ENCODE measurements around the gene DCLK1. TPM values are rescaled to one million over a fixed set of nuclear protein-coding genes. Genes with fewer than 3 reads are reported as not detected.

DCLK1 gene
- total and polyA plus RNA-seq, 7 donors, result 1.2 to 64.8 (median 10.2) TPM

- Histone ChIP-seq H3K9me3 (no peaks in the 10 kb centered on the region), H3K36me3 (no peaks in the 10 kb centered on the region), H3K4me1 (peaks cover 0 to 10% (median 7%) of the 10 kb centered on the region in 4 donors), H3K27me3 (no peaks in the 10 kb centered on the region), H3K4me3 (peak overlapping the region; percentile 29 to 68 (median 58)), H3K27ac (peak overlapping the region; percentile 46 to 59 (median 54))
- DNase-seq, result peak; percentile 71
- 2 to 5% methylated on average over 61 of the region's 61 CpGs for WGBS, 2 donors
- TF ChIP-seq, protein P1, sequence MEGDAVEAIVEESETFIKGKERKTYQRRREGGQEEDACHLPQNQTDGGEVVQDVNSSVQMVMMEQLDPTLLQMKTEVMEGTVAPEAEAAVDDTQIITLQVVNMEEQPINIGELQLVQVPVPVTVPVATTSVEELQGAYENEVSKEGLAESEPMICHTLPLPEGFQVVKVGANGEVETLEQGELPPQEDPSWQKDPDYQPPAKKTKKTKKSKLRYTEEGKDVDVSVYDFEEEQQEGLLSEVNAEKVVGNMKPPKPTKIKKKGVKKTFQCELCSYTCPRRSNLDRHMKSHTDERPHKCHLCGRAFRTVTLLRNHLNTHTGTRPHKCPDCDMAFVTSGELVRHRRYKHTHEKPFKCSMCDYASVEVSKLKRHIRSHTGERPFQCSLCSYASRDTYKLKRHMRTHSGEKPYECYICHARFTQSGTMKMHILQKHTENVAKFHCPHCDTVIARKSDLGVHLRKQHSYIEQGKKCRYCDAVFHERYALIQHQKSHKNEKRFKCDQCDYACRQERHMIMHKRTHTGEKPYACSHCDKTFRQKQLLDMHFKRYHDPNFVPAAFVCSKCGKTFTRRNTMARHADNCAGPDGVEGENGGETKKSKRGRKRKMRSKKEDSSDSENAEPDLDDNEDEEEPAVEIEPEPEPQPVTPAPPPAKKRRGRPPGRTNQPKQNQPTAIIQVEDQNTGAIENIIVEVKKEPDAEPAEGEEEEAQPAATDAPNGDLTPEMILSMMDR (IDR thresholded peaks at IDR 0.05), result no peak
- intact Hi-C loops (cut with DNase I), result no loop called here
Observed at GRCh38 chr13:36130552-36131221, 495 bp downstream of the DCLK1 start.

GRCh38 chr13:36130193-36130551 is 1.0 kb downstream of the DCLK1 start:
- TF ChIP-seq, protein P1 (IDR thresholded peaks at IDR 0.05), result no peak
- Histone ChIP-seq H3K36me3 (no peaks in the 10 kb centered on the region), H3K4me3 (peak overlapping the region; percentile 29 to 68 (median 58)), H3K9me3 (no peaks in the 10 kb centered on the region), H3K4me1 (peaks cover 0 to 10% (median 7%) of the 10 kb centered on the region in 4 donors), H3K27me3 (no peaks in the 10 kb centered on the region), H3K27ac (peak overlapping the region in 1 of 4 donors; percentile 54)
- 18 to 19% methylated on average over 13 of the region's 13 CpGs for WGBS, 2 donors
- intact Hi-C loops (cut with DNase I), result no loop called here
- DNase-seq, result no peak

GRCh38 chr13:36129539-36129938 is 1.6 kb downstream of the DCLK1 start:
- TF ChIP-seq POLR2AphosphoS5 (IDR thresholded peaks at IDR 0.05) (no peak), EP300 (IDR thresholded peaks at IDR 0.05) (no peak), POLR2A (IDR thresholded peaks at IDR 0.05) (no peak)
- TF ChIP-seq, protein P1 (IDR thresholded peaks at IDR 0.05), result no peak

GRCh38 chr13:36126491-36126890 is 4.7 kb downstream of the DCLK1 start:
- no peaks in the 10 kb centered on the region for H3K9me3 ChIP-seq
- TF ChIP-seq, protein P1 (IDR thresholded peaks at IDR 0.05), result no peak
- no peak for TF ChIP-seq POLR2AphosphoS5 (IDR thresholded peaks at IDR 0.05)
- no peak for TF ChIP-seq POLR2A (IDR thresholded peaks at IDR 0.05)
- TF ChIP-seq EP300 (IDR thresholded peaks at IDR 0.05), result no peak
- no peaks in the 10 kb centered on the region for H3K27me3 ChIP-seq
- H3K36me3 ChIP-seq, result no peaks in the 10 kb centered on the region
- H3K4me1 ChIP-seq, result peaks cover 0 to 22% (median 20%) of the 10 kb centered on the region in 4 donors
- WGBS, 2 donors, result 74 to 76% methylated on average over 3 of the region's 3 CpGs
- H3K27ac ChIP-seq, result no peak overlapping the region
- no peak for DNase-seq
- intact Hi-C loops (cut with DNase I), result no loop called here
- no peak overlapping the region for H3K4me3 ChIP-seq

More at GRCh38 chr13:36129539-36129938, 1.6 kb downstream of the DCLK1 start:
- peak overlapping the region in 2 of 4 donors; percentile 62 to 68 for H3K4me3 ChIP-seq
- H3K27me3 ChIP-seq, result no peaks in the 10 kb centered on the region
- intact Hi-C loops (cut with DNase I), result no loop called here
- H3K36me3 ChIP-seq, result no peaks in the 10 kb centered on the region
- DNase-seq, result no peak
- 85 to 90% methylated on average over 4 of the region's 4 CpGs for WGBS, 2 donors
- no peaks in the 10 kb centered on the region for H3K9me3 ChIP-seq
- H3K4me1 ChIP-seq, result peaks cover 0 to 14% (median 11%) of the 10 kb centered on the region in 4 donors
- no peak overlapping the region for H3K27ac ChIP-seq

DNA sequence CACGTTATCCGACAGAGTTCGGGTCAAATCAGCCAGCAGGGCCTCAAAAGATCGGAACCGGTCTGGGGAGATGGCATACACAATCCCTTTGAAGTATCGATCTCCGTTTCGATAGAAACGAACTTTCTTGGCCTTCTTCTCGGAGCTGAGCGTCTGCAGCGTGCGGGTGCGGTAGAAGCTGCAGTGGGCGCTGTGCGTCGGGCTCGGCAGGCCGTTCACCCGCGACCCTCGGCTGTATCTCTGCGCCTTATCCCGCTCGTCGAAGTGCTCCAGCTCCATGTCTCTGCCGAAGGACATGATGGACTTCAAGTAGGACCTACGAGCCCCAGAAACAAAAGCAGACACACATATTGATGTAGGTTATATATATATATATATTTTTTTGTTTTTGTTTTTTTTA is 5.3 kb downstream of the DCLK1 start:
- 90 to 95% methylated on average over 28 of the region's 28 CpGs for WGBS, 2 donors
- H3K4me3 ChIP-seq, result no peak overlapping the region
- intact Hi-C loops (cut with DNase I), result no loop called here
- DNase-seq, result no peak
- no peak for TF ChIP-seq EP300 (IDR thresholded peaks at IDR 0.05)
- TF ChIP-seq POLR2AphosphoS5 (IDR thresholded peaks at IDR 0.05), result no peak
- no peak for TF ChIP-seq POLR2A (IDR thresholded peaks at IDR 0.05)
- TF ChIP-seq, protein P1 (IDR thresholded peaks at IDR 0.05), result no peak
- H3K4me1 ChIP-seq, result peaks cover 0 to 22% (median 20%) of the 10 kb centered on the region in 4 donors
- H3K36me3 ChIP-seq, result no peaks in the 10 kb centered on the region
- H3K9me3 ChIP-seq, result no peaks in the 10 kb centered on the region
- no peaks in the 10 kb centered on the region for H3K27me3 ChIP-seq
- H3K27ac ChIP-seq, result no peak overlapping the region
